Trophoblast cell (in vitro differentiated cells and primary cell): ENCODE measurements around the gene CAPN3.

Source experiments
- DNase-seq, 2 donors: peaks; one replicate each; pipeline ENCODE4 v3.0.0-alpha.2; 2016
- H2AFZ ChIP-seq: 2 replicates; pipeline ENCODE4 v1.6.1; 2013; ENCODE audit warnings: low read length, moderate library complexity, mild to moderate bottlenecking; ENCODE audit not compliant: insufficient read depth, poor library complexity
- H2AK5ac ChIP-seq: 2 replicates; pipeline ENCODE4 v1.6.1; 2013; ENCODE audit warnings: mild to moderate bottlenecking, low read length
- H2BK120ac ChIP-seq: 2 replicates; pipeline ENCODE4 v1.6.1; 2013; ENCODE audit warnings: low read length, mild to moderate bottlenecking, moderate library complexity; ENCODE audit not compliant: insufficient read depth, poor library complexity
- H2BK12ac ChIP-seq: 2 replicates; pipeline ENCODE4 v1.6.1; 2013; ENCODE audit warnings: mild to moderate bottlenecking, low read length, moderate library complexity
- H2BK5ac ChIP-seq: 2 replicates; pipeline ENCODE4 v1.6.1; 2013; ENCODE audit warnings: low read length, low read depth, moderate library complexity, mild to moderate bottlenecking; ENCODE audit not compliant: poor library complexity
- H3K14ac ChIP-seq: 2 replicates; pipeline ENCODE4 v1.6.1; 2013; ENCODE audit warnings: mild to moderate bottlenecking, low read length
- H3K18ac ChIP-seq: 2 replicates; pipeline ENCODE4 v1.6.1; 2013; ENCODE audit warnings: mild to moderate bottlenecking, low read length
- H3K23ac ChIP-seq: 2 replicates; pipeline ENCODE4 v1.6.1; 2013; ENCODE audit warnings: low read length
- H3K27ac ChIP-seq: 2 replicates; pipeline ENCODE4 v1.5.1; 2013; ENCODE audit warnings: low read depth, mild to moderate bottlenecking, inconsistent platforms, low read length, moderate library complexity
- H3K27me3 ChIP-seq: 2 replicates; pipeline ENCODE4 v1.6.1; 2013; ENCODE audit warnings: inconsistent platforms, mild to moderate bottlenecking, low read length, moderate library complexity; ENCODE audit not compliant: insufficient read depth
- H3K36me3 ChIP-seq, 2 experiments: 1 replicate in 1 of 2; 2 replicates in 1 of 2; pipeline ENCODE4 v1.6.1; 2013; ENCODE audit warnings: low read length in 2 of 2, mild to moderate bottlenecking in 2 of 2, moderate library complexity in 1 of 2; ENCODE audit not compliant: insufficient read depth in 2 of 2, control insufficient read depth in 1 of 2
- H3K4ac ChIP-seq: 2 replicates; pipeline ENCODE4 v1.6.1; 2013; ENCODE audit warnings: low read depth, mild to moderate bottlenecking, low read length, moderate library complexity
- H3K4me1 ChIP-seq, 2 experiments: 1 replicate in 1 of 2; 2 replicates in 1 of 2; pipeline ENCODE4 v1.6.1; 2013; ENCODE audit warnings: low read length in 2 of 2, mild to moderate bottlenecking in 2 of 2, moderate library complexity in 1 of 2; ENCODE audit not compliant: insufficient read depth in 2 of 2, control insufficient read depth in 1 of 2
- H3K4me2 ChIP-seq: 2 replicates; pipeline ENCODE4 v1.6.1; 2013; ENCODE audit warnings: inconsistent platforms, mild to moderate bottlenecking, low read length, moderate library complexity
- H3K4me3 ChIP-seq: 2 replicates; pipeline ENCODE4 v1.5.1; 2013; ENCODE audit warnings: mild to moderate bottlenecking, low read depth, low read length, inconsistent platforms
- H3K79me1 ChIP-seq: one replicate; pipeline ENCODE4 v1.6.1; 2013; ENCODE audit warnings: low read length
- H3K79me2 ChIP-seq: 2 replicates; pipeline ENCODE4 v1.6.1; 2013; ENCODE audit warnings: low read length, mild to moderate bottlenecking; ENCODE audit not compliant: control insufficient read depth, insufficient read depth, poor library complexity
- H3K9ac ChIP-seq: 2 replicates; pipeline ENCODE4 v1.6.1; 2013; ENCODE audit warnings: mild to moderate bottlenecking, low read length
- H3K9me3 ChIP-seq: 2 replicates; pipeline ENCODE4 v1.6.1; 2013; ENCODE audit warnings: low read depth, mild to moderate bottlenecking, control low read depth, inconsistent platforms, low read length; ENCODE audit not compliant: insufficient read depth
- H4K12ac ChIP-seq: 2 replicates; pipeline ENCODE4 v1.6.1; 2013; ENCODE audit warnings: low read depth, mild to moderate bottlenecking, low read length, moderate library complexity
- H4K8ac ChIP-seq: 2 replicates; pipeline ENCODE4 v1.6.1; 2013; ENCODE audit warnings: low read depth, mild to moderate bottlenecking, low read length, moderate library complexity
- H4K91ac ChIP-seq: one replicate; pipeline ENCODE4 v1.6.1; 2013; ENCODE audit warnings: low read depth, mild to moderate bottlenecking, low read length, moderate library complexity
- WGBS: extraction: QIAGEN DNeasy Blood & Tissue Kit; methylation state at CpG from one replicate; pipeline ENCODE4 v1.1.7; 2013; ENCODE audit warnings: missing lambda C conversion rate; ENCODE audit not compliant: insufficient read length, insufficient coverage; ENCODE audit errors: extremely low coverage; 5-methylcytosine and 5-hydroxymethylcytosine counted together

The CAPN3 gene

DNA sequence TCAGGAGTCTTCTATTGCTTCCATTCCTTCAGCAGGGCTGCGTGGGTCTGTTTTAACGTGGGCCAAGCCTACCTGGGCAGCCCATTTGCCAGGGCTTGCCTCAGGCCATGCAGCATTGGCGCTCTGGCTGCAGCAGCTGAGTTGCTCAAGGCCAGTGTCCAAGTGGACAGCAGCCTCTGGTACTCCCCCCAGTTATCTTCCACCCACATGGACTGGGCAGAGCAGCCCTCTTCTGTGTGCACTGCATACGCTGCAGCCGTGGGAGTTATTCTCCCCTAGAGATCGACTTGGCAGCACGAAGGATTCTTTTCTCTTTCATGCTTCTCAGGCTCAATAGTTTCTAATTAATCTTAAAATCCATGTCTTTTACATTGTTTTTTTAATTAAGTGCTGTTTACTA, 6.9 kb upstream of the CAPN3 start:
- no peak overlapping the region for H4K8ac ChIP-seq
- no peak overlapping the region for H3K4ac ChIP-seq
- no peak overlapping the region for H2BK5ac ChIP-seq
- no peaks in the 10 kb centered on the region for H3K79me2 ChIP-seq
- no peaks in the 10 kb centered on the region for H3K79me1 ChIP-seq
- H3K4me1 ChIP-seq = no peaks in the 10 kb centered on the region
- no peak overlapping the region for H2AFZ ChIP-seq
- peaks cover 0 to 2% of the 10 kb centered on the region in 2 experiments for H3K36me3 ChIP-seq
- H4K12ac ChIP-seq = no peak overlapping the region
- H3K9me3 ChIP-seq = no peaks in the 10 kb centered on the region
- H3K4me2 ChIP-seq = no peak overlapping the region
- H3K27me3 ChIP-seq = no peaks in the 10 kb centered on the region
- H4K91ac ChIP-seq = no peak overlapping the region
- no CpG with 5 or more reads among the region's 7 CpGs for WGBS
- H3K14ac ChIP-seq = no peak overlapping the region
- no peak overlapping the region for H2AK5ac ChIP-seq
- H3K4me3 ChIP-seq = no peak overlapping the region
- H2BK12ac ChIP-seq = no peak overlapping the region
- H2BK120ac ChIP-seq = no peak overlapping the region
- H3K9ac ChIP-seq = no peak overlapping the region
- no peak overlapping the region for H3K27ac ChIP-seq
- no peak for DNase-seq
- H3K18ac ChIP-seq = no peak overlapping the region
- H3K23ac ChIP-seq = no peak overlapping the region

DNA sequence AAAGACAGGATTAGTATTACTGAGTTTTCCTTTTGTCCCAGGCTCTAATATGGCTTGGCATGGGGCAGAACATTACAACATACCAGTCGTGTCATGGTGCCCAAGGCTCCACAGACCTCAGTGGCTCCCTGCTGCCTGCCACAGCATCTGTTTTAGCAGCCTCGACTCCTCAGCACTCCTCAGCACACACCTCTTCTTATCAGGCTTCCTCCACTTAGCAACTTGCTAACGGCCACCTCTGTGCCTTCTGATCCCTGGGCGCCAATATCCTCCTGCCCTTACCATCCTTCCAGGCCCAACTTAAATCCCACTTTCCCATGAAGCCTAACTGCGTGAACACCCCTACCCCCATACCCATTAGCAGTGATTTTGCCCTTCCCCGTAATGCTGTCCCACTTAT, 6.2 kb upstream of the CAPN3 start:
- H3K4me1 ChIP-seq = no peaks in the 10 kb centered on the region
- H3K4me2 ChIP-seq = no peak overlapping the region
- no peaks in the 10 kb centered on the region for H3K79me1 ChIP-seq
- WGBS = no CpG with 5 or more reads among the region's 6 CpGs
- H3K9ac ChIP-seq = no peak overlapping the region
- H4K12ac ChIP-seq = no peak overlapping the region
- H2BK120ac ChIP-seq = no peak overlapping the region
- H4K8ac ChIP-seq = no peak overlapping the region
- no peaks in the 10 kb centered on the region for H3K79me2 ChIP-seq
- H3K27me3 ChIP-seq = no peaks in the 10 kb centered on the region
- no peak overlapping the region for H2BK12ac ChIP-seq
- H3K36me3 ChIP-seq = peaks cover 0 to 2% of the 10 kb centered on the region in 2 experiments
- no peak overlapping the region for H2AK5ac ChIP-seq
- no peak overlapping the region for H3K27ac ChIP-seq
- no peak overlapping the region for H2BK5ac ChIP-seq
- no peaks in the 10 kb centered on the region for H3K9me3 ChIP-seq
- H3K4ac ChIP-seq = no peak overlapping the region
- H2AFZ ChIP-seq = no peak overlapping the region
- H3K23ac ChIP-seq = no peak overlapping the region
- no peak overlapping the region for H3K4me3 ChIP-seq
- H3K14ac ChIP-seq = no peak overlapping the region
- no peak overlapping the region for H4K91ac ChIP-seq
- DNase-seq = no peak
- no peak overlapping the region for H3K18ac ChIP-seq

DNA sequence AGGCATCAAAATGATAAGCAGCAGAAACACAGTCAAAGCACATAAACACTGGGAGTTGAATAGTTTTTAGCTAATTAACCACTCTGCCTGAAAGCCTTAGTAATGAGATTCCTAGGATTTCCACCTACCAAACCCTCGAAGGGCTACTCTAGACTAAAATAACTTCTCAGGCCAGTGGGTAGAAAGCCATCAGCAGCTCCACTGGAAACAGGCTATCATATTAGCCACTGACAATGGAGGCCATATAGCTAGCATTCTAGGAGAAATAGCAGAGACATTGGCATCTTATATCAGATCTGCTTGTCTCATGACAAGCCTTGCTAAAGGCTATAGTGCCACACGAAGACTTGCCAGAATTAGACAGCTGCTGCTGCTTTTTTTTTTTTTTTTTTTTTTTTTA, 4.5 kb upstream of the CAPN3 start:
- Histone ChIP-seq H3K23ac (no peak overlapping the region), H3K27me3 (no peaks in the 10 kb centered on the region), H3K4me3 (no peak overlapping the region), H2AK5ac (no peak overlapping the region), H3K4me2 (no peak overlapping the region), H3K79me2 (no peaks in the 10 kb centered on the region), H4K8ac (no peak overlapping the region), H3K18ac (no peak overlapping the region), H4K91ac (no peak overlapping the region), H2BK5ac (no peak overlapping the region), H3K79me1 (no peaks in the 10 kb centered on the region), H4K12ac (no peak overlapping the region), H2BK12ac (no peak overlapping the region), H2BK120ac (no peak overlapping the region), H3K9me3 (no peaks in the 10 kb centered on the region), H3K27ac (no peak overlapping the region), H3K36me3 (peaks cover 0 to 2% of the 10 kb centered on the region in 2 experiments), H3K4me1 (no peaks in the 10 kb centered on the region), H3K14ac (no peak overlapping the region), H3K9ac (no peak overlapping the region), H2AFZ (no peak overlapping the region), H3K4ac (no peak overlapping the region)
- no peak for DNase-seq
- WGBS = no CpG with 5 or more reads among the region's 2 CpGs

DNA sequence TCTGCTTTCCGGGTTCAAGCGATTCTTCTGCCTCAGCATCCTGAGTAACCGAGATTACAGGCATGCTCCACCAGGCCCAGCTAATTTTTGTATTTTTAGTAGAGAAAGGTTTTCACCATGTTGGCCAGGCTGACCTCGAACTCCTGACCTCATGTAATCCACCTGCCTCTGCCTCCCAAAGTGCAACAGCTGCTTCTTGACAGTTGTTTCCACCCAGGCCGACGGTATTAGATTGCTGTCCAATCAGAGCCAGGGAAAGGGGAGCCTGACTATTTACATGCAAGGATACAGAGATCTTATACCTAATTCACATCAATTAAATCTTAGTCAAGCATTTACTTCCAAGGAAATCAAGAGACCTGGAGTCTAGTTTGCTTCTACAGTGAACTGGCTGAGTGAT, 4.0 kb upstream of the CAPN3 start:
- Histone ChIP-seq H4K91ac (no peak overlapping the region), H3K4me3 (no peak overlapping the region), H4K8ac (no peak overlapping the region), H3K36me3 (peaks cover 0 to 2% of the 10 kb centered on the region in 2 experiments), H3K9me3 (no peaks in the 10 kb centered on the region), H2AK5ac (no peak overlapping the region), H2BK120ac (no peak overlapping the region), H3K4ac (no peak overlapping the region), H3K4me2 (no peak overlapping the region), H3K27me3 (no peaks in the 10 kb centered on the region), H3K79me2 (no peaks in the 10 kb centered on the region), H3K14ac (no peak overlapping the region), H2BK5ac (no peak overlapping the region), H3K27ac (no peak overlapping the region), H3K23ac (no peak overlapping the region), H4K12ac (no peak overlapping the region), H3K4me1 (no peaks in the 10 kb centered on the region), H2BK12ac (no peak overlapping the region), H3K9ac (no peak overlapping the region), H3K79me1 (no peaks in the 10 kb centered on the region), H3K18ac (no peak overlapping the region), H2AFZ (no peak overlapping the region)
- no peak for DNase-seq
- no CpG with 5 or more reads among the region's 6 CpGs for WGBS
